Right renal cortex interstitium (tissue), 3 donors: ENCODE results near the gene TBC1D1. TPM values are rescaled to one million over a fixed set of nuclear protein-coding genes. Genes with fewer than 3 reads are reported as not detected.

Experiments
- DNase-seq, 3 donors: peaks; one replicate each; pipeline ENCODE4 v3.0.0-alpha.2; 2013; ENCODE audit warnings: low read depth in 3 of 3, low spot score in 2 of 3
- polyA plus RNA-seq, 3 donors: library from polyadenylated mRNA; unstranded; fragments of 120-200 nt; gene quantifications; one replicate each; pipeline ENCODE4 v1.2.1, GENCODE V29; 2013; ENCODE audit not compliant: insufficient read length in 3 of 3

TBC1D1 gene
- polyA plus RNA-seq, 3 donors, result 189 to 200 (median 198) TPM

GRCh38 chr4:37988670-37989069 lies 97.8 kb downstream of the TBC1D1 start:
- DNase-seq, result peak in 1 of 3 donors; percentile 72

GRCh38 chr4:37989398-37990260 lies 98.7 kb downstream of the TBC1D1 start:
- DNase-seq, result no peak

DNA sequence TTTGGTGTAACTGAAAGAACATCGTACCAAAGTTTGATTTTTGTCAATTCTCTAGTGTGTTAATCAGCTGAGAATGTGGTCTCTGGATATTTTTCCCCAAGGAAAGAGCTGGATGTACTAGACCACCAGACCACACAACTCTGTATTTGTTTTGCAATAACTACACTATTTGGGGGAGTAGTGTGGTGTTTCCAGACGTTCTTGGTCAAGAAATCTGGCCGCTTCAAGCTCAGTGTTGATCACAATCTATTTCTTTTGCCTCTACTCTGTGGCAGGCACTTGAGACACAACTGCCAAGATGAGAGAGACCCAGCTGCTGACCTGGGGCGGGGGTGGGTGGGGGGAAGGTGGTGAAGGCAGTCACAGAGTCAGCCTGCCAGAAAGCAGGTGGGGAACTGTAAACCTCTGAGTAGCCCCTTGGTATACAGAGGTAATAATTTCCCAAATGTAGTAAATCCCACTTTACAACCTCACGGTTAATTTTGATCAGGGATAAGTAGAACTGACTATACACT lies 99.9 kb downstream of the TBC1D1 start:
- no peak for DNase-seq

DNA sequence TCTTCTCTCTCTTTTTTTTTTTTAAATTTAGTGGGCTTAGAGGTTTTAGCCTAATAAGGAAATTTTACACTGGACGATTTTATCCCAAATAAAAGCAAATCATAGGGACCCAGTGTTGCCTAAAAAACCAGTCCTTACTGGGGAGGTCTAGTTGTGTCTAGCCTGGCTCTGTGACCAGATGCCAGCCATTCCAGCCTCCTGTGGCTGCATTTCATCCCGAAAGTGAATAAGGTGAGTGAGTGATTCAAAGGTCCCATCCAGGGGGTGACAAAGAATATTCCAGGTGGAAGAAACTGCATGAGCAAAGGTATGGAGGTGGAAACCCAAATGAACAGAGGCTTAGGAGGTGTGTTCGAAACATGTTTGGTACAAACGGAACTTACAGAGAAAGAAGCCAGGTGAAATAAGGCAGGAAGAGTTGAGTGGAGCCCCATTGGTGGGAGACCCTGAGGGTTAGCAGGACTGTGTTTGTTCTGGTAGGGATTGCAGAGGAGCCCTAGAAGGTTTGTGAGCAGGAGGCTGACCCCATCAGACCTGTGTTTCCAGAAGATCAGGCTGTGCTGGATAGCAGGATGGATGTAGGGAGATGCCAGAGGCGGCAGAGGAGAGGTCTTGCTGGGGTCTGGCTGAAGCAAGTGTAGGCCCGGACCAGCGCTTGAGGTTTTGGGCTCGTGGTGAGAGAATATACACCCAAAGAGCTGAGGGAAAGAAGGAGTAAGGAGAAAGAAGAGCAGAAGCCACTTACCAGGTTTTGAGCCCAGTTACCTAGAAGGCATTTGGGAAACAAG lies 100.9 kb downstream of the TBC1D1 start:
- DNase-seq, result no peak

GRCh38 chr4:37993806-37994205 lies 102.9 kb downstream of the TBC1D1 start:
- DNase-seq, result no peak

- no peak for DNase-seq
Observed at GRCh38 chr4:37994569-37994968, 103.7 kb downstream of the TBC1D1 start.

GRCh38 chr4:37995299-37995821 lies 104.5 kb downstream of the TBC1D1 start:
- DNase-seq, result no peak

DNA sequence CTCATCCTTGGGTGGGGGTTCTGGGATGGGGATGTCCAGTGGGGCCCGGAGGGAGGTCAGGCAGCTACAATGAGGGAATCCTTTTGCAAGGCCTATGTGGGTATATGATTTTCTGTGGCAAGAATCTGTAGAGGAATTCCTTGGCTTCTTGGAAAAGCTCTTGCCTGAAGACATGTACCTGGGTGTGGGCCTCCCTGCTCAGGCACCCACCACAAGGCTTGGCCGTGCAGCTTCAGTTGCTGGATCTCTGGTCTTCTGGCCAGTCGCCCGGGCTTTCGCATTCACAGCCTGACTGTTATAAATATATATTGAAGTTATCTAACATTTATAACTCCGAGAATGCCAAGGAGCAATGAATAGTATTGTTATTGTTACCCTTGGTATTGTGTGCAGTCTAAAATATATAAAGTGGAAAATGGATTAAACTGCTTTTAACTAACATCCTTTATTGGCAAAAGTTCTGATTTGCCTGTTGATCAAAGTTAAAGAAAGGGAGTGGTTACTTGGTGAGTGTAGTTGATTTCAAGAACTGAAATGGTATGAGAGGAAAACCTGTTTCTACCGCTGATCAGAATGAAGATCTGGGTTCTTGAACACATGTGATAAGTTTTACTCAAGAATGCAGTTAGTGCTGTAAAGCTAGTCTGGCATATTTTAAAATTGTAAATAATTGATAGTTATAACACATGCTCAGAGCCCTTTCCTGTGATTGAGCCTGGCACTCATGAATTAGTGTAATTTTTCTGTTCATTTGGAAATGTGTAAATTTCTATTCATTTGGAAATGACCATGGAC lies 105.3 kb downstream of the TBC1D1 start:
- no peak for DNase-seq

DNA sequence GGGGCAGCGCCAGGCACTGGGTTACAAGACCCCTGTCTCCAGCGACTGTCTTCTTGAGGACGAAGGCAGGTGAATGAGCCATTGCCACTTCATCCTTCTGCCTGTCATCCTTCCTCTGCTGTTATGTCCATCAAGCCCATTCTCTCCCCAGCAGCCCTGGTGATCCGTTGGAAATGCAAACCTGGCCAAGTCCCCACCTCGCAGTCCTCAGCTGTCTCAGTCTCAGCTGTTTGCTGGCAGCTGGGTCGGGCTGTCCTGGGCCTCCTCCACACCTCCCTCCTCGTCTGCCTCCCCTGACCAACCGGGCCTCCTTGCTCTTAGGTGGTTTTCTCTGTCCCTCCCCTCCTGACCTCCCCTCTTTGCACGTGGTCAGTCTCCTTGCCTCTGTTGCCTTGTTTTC lies 107.3 kb downstream of the TBC1D1 start:
- no peak for DNase-seq

- no peak for DNase-seq
Observed at GRCh38 chr4:37999000-37999716, 108.3 kb downstream of the TBC1D1 start.

- no peak for DNase-seq
Observed at GRCh38 chr4:37999965-38000364, 109.1 kb downstream of the TBC1D1 start.

DNA sequence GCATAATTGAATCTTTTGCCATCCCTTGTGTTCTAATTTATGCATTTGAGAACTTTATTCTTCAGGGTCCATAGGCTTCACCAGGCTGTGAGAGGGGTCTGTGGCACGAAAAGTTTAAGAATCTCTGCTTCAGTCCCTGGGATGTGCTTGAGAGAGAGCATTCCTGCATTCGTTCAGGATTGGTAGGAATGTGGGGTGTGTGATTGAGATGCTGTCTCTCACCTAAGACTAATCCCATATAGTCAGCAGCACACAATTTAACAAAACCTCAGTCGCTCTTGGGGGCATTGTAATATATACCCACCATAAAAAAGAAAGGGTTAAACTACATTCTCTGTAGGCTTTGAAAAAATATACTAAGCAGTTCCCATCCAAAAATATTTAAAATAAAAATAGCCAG lies 111.0 kb downstream of the TBC1D1 start:
- no peak for DNase-seq

DNA sequence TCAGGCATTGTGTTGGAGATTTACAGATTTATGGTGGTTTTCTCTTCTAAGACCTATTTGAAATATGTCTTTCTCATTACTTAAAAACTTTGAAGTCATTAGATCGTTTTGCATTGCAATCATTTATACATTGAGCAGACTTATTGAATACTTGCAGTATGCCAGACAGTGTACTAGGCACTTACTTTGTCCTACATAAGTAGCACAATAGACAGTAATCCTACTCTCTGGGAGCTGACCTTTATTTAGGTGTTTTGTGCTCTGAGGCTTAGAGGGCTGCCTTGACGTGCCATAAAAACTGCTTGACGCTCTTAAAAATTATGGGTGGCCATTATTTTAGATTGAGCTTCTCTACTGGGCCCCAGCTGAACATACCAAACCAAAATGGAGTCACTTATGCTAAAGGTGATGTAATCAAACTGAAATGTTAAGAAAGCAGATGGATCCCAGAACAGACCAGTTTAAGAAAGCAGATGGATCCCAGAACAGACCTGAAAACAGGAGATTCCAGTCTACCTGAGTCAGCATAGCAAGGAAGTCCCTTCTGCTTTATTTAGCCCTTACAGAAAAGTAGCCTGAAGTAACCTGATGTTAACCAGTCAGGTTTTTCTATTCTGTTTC lies 111.7 kb downstream of the TBC1D1 start:
- DNase-seq, result no peak

GRCh38 chr4:38003102-38003501 lies 112.2 kb downstream of the TBC1D1 start:
- no peak for DNase-seq

DNA sequence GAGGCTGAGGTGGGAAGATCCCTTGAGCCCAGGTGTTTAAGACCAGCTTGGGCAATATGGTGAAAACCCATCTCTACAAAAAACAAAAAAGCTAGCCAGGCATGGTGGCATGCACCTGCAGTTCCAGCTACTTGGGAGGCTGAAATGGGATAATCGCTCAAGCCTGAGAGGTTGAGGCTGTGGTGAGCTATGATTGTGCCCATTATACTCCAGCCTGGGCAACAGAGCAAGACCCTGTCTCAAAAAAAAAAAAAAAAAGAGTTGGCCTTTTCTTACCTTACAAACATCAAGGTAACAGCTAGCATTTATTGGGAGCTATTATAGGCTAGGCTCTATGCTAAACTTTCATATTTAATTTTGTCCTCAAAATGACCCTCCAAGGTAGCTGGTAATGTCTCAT lies 112.7 kb downstream of the TBC1D1 start:
- DNase-seq, result no peak

DNA sequence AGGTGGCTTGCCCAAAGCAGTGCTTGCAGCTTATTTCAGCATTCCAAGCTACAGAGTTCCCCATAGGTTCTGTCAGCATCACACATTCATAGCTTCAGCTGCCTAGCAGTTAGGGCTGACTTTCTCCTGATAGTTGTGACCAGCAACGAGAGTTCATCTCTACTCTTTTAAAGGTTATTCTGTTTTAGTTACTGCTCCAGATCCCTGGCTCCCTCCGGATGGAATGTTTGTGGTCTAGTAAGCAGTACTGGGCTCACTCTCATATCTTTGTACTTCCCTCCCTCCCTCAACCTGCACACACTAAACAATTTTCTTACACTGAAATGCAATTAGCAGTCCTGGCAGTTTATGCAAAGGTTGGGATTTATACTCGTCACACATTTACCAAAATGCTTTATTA lies 113.2 kb downstream of the TBC1D1 start:
- no peak for DNase-seq

DNA sequence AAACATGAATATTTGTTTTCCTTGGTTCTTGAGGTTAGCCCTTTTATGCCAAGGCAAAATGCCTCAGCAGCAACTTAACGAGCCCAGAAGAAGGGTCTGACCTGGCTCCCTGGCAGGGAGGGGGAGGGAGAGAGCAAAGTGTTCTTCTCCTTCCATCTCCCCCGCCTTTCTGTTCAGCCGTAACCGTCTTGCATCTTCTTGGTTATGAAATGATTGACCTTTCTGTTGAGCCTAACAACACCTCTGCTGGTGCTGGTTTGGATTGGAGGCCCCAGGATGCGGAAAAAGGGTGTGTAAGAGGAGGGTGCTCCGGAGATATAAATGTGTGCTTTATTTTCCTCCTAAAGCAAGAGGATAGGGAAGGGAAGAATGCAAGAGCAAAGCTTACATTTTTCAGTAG lies 114.0 kb downstream of the TBC1D1 start:
- no peak for DNase-seq

DNA sequence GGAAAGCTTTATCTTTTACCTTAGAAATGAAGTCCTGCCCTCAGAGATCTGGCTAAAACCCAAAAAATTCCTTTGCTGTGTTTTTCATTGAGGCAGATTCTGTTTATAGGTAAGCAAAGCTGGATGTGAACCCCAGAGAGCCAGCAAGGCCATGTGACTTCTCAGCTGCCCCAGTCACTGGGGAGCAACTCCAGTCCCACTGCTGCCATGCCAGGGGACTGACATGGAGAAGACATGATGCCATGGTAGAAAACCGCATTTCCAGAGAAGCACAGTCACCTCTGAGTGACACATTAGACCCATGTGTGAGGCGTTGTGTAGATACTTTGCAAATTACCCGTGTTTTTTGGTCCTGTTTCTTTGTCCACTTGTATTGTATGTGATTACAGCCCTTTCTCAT lies 114.8 kb downstream of the TBC1D1 start:
- no peak for DNase-seq

- no peak for DNase-seq
Observed at GRCh38 chr4:38007645-38008044, 116.8 kb downstream of the TBC1D1 start.
